ENCODE data around the gene BAIAP2L2. TPM values are rescaled to one million over a fixed set of nuclear protein-coding genes. Genes with fewer than 3 reads are reported as not detected.

BAIAP2L2 gene
- total and polyA plus RNA-seq, 2 experiments from 2014 or later = 3.9 to 5.6 TPM

DNA sequence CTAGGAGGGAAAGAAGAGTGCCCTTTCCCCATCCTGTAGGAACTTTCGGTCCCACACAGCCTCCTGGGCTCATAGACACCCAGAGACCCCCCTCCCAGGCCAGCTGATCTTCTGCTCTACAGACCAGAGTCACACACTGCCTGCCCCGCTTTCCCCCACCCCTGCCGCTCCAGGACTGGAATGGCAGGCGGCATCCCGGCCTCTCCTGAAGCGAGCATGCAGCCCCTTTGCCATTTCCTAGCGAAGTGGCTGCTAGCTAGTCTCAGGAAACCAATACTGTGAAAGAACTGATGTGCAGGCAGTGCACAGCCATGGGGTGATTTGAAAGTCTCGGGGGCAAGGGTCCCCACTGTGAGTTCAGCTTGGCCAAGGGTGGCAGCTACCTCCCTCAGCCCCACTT, 44.9 kb downstream of the BAIAP2L2 start (continued):
- TF ChIP-seq JUNB (IDR thresholded peaks at IDR 0.05; ENCODE audit: unreplicated experiment) (no peak), POLR2AphosphoS5 (IDR thresholded peaks at IDR 0.05; ENCODE audit: low read depth) (no peak), ZNF331 (CRISPR knock-in tag; IDR thresholded peaks at IDR 0.05; ENCODE audit: low read depth) (no peak), CREB1 (CRISPR knock-in tag; IDR thresholded peaks at IDR 0.05; ENCODE audit: low read depth) (no peak), EZH2phosphoT487 (IDR thresholded peaks at IDR 0.05; ENCODE audit: unreplicated experiment) (no peak), EZH2 (IDR thresholded peaks at IDR 0.05; ENCODE audit: low read depth, unreplicated experiment) (no peak)
- TF ChIP-seq, protein P1, sequence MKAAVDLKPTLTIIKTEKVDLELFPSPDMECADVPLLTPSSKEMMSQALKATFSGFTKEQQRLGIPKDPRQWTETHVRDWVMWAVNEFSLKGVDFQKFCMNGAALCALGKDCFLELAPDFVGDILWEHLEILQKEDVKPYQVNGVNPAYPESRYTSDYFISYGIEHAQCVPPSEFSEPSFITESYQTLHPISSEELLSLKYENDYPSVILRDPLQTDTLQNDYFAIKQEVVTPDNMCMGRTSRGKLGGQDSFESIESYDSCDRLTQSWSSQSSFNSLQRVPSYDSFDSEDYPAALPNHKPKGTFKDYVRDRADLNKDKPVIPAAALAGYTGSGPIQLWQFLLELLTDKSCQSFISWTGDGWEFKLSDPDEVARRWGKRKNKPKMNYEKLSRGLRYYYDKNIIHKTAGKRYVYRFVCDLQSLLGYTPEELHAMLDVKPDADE (IDR thresholded peaks at IDR 0.05) = no peak

DNA sequence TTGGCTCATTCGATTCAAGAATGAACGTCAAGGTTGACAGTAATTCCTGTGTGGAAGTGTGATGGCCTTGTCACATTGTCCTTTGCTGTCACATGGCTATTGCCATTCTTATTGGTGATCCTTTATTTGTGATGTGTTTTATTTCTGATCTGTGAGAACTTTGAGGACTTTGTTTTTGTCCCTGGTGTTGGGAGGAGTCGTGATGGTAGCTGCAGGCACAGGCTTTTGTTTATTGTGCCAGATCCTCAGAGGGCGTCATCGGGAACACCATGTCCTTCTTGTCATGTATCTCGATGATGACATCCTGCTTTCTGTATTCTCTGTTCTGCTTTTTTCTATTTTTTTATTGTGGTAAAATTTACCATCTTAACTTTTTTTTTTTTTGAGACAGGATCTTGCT, 47.7 kb downstream of the BAIAP2L2 start:
- Histone ChIP-seq H3K4me1 (ENCODE audit: insufficient read depth) (peaks cover 6% of the 10 kb centered on the region; the same call in 1 of the 2 replicates), H4K20me1 (replicated peaks; ENCODE audit: insufficient read depth) (peaks cover 11% of the 10 kb centered on the region), H3K27me3 (ENCODE audit: insufficient read depth) (no peaks in the 10 kb centered on the region), H3K36me3 (ENCODE audit: insufficient read depth) (no peaks in the 10 kb centered on the region; the same call in 1 of the 2 replicates), H3K9me2 (ENCODE audit: insufficient read depth) (no peaks in the 10 kb centered on the region), H3K4me2 (no peak overlapping the region), H3K27ac (ENCODE audit: low read depth) (no peak overlapping the region), H2AFZ (no peak overlapping the region), H3K4me3 (no peak overlapping the region), H3F3A (replicated peaks; ENCODE audit: low read depth) (no peaks in the 10 kb centered on the region; the same call in 1 of the 2 replicates), H3K79me2 (replicated peaks; ENCODE audit: insufficient read depth) (peaks cover 6% of the 10 kb centered on the region; the same call in 1 of the 2 replicates)
- H3K9me3 Mint-ChIP-seq = no peaks in the 10 kb centered on the region
- H3K27ac Mint-ChIP-seq = no peak overlapping the region
- no peak for TF ChIP-seq JUNB (IDR thresholded peaks at IDR 0.05; ENCODE audit: unreplicated experiment)
- TF ChIP-seq EZH2 (IDR thresholded peaks at IDR 0.05; ENCODE audit: low read depth, unreplicated experiment) = no peak
- no peak for TF ChIP-seq NANOG (IDR thresholded peaks at IDR 0.05; ENCODE audit: borderline replicate concordance)
- DNase-seq (ENCODE audit: low spot score) = no peak
- H3K4me1 Mint-ChIP-seq = peaks cover 6% of the 10 kb centered on the region
- no peak overlapping the region for H3K4me3 Mint-ChIP-seq
- peaks cover 2% of the 10 kb centered on the region for H3K27me3 Mint-ChIP-seq (ENCODE audit: insufficient read depth, low read depth, poor library complexity)
- H3K36me3 Mint-ChIP-seq (ENCODE audit: low read depth) = peaks cover 48% of the 10 kb centered on the region
- no peak for ATAC-seq

DNA sequence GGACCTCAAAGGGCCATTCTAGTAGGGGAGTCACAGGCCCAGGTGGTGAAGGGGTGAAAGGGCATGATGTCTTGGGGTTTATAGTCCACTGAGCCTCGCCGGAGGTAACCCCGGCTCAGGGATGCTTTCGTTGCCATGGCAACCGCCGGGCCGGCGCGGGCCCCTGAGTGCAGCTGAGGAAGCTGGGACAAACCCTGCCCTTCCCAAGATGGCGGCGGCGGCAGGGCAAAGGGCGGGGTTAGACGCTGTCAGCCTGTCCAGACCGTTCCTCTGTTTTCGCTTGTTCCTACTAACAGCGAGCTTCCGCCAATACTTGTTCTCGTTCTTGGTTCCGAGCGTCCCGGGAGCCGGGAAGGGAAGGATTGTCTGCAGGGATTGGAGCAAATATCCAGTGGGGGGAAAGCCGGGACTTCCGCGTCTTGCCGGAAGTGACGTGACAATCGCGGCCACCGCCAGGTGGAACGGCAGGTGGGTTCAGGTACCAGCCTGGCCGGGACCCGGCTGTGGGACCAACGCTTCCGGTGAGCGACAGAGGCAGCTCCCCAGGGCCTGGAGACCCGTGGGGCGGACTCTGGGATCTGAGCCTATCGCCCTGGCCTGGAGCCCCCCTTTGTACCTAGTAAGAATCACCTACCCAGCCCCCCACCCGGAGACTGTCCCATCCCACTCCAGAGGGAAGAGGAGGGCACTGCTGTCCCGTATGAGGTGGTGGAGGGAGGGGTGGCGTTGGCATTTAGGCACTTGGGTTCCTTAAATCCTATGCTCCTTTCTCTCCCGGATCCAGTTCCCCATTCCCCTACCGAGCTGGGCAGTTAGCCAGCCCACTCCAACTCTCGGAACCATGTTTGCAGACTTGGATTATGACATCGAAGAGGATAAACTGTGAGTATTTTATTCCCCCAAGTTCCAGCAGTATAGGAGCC, 53.3 kb downstream of the BAIAP2L2 start, which contains the start of gene PICK1:
PICK1 (plus strand) TSS at position 436 of the 923 bp plus-strand sequence; CDS start at position 842, 406 bp downstream.
- Mint-ChIP-seq H3K4me1 (peaks cover 10% of the 10 kb centered on the region), H3K27ac (peak within 1 kb of the TSS; percentile 99), H3K36me3 (ENCODE audit: low read depth) (peaks cover 17% of the 10 kb centered on the region), H3K27me3 (ENCODE audit: insufficient read depth, low read depth, poor library complexity) (peaks cover 14% of the 10 kb centered on the region), H3K9me3 (no peaks in the 10 kb centered on the region), H3K4me3 (peak within 1 kb of the TSS; percentile 90)
- H2AFZ ChIP-seq = peak within 1 kb of the TSS; percentile 93
- peak; percentile 87 for ATAC-seq
- peak within 1 kb of the TSS; percentile 87 for H3K4me3 ChIP-seq
- H3K4me1 ChIP-seq (ENCODE audit: insufficient read depth) = peaks cover 12% of the 10 kb centered on the region; the same call in 1 of the 2 replicates
- H3K36me3 ChIP-seq (ENCODE audit: insufficient read depth) = no peaks in the 10 kb centered on the region
- H3K27ac ChIP-seq (ENCODE audit: low read depth) = peak within 1 kb of the TSS; percentile 98
- peak within 1 kb of the TSS; percentile 93 for H3K4me2 ChIP-seq
- no peaks in the 10 kb centered on the region for H3K9me2 ChIP-seq (ENCODE audit: insufficient read depth)
- H3K27me3 ChIP-seq (ENCODE audit: insufficient read depth) = no peaks in the 10 kb centered on the region
- DNase-seq (ENCODE audit: low spot score) = peak; percentile 96
- no peaks in the 10 kb centered on the region; the same call in 1 of the 2 replicates for H3F3A ChIP-seq (replicated peaks; ENCODE audit: low read depth)
- H3K79me2 ChIP-seq (replicated peaks; ENCODE audit: insufficient read depth) = peaks cover 9% of the 10 kb centered on the region; the same call in 1 of the 2 replicates
- H4K20me1 ChIP-seq (replicated peaks; ENCODE audit: insufficient read depth) = no peaks in the 10 kb centered on the region
- no peak for TF ChIP-seq ZNF331 (CRISPR knock-in tag; IDR thresholded peaks at IDR 0.05; ENCODE audit: low read depth)
- TF ChIP-seq, protein P2, sequence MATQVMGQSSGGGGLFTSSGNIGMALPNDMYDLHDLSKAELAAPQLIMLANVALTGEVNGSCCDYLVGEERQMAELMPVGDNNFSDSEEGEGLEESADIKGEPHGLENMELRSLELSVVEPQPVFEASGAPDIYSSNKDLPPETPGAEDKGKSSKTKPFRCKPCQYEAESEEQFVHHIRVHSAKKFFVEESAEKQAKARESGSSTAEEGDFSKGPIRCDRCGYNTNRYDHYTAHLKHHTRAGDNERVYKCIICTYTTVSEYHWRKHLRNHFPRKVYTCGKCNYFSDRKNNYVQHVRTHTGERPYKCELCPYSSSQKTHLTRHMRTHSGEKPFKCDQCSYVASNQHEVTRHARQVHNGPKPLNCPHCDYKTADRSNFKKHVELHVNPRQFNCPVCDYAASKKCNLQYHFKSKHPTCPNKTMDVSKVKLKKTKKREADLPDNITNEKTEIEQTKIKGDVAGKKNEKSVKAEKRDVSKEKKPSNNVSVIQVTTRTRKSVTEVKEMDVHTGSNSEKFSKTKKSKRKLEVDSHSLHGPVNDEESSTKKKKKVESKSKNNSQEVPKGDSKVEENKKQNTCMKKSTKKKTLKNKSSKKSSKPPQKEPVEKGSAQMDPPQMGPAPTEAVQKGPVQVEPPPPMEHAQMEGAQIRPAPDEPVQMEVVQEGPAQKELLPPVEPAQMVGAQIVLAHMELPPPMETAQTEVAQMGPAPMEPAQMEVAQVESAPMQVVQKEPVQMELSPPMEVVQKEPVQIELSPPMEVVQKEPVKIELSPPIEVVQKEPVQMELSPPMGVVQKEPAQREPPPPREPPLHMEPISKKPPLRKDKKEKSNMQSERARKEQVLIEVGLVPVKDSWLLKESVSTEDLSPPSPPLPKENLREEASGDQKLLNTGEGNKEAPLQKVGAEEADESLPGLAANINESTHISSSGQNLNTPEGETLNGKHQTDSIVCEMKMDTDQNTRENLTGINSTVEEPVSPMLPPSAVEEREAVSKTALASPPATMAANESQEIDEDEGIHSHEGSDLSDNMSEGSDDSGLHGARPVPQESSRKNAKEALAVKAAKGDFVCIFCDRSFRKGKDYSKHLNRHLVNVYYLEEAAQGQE (IDR thresholded peaks at IDR 0.05; ENCODE audit: unreplicated experiment) = no peak
- TF ChIP-seq POLR2AphosphoS5 (IDR thresholded peaks at IDR 0.05; ENCODE audit: low read depth) = peak; percentile 78
- TF ChIP-seq CREB1 (CRISPR knock-in tag; IDR thresholded peaks at IDR 0.05; ENCODE audit: low read depth) = peak; percentile 95
- no peak for TF ChIP-seq EZH2 (IDR thresholded peaks at IDR 0.05; ENCODE audit: low read depth, unreplicated experiment)
- TF ChIP-seq, protein P1 (IDR thresholded peaks at IDR 0.05) = peak; percentile 62; the same call in 1 of the 2 replicates
- TF ChIP-seq NANOG (IDR thresholded peaks at IDR 0.05; ENCODE audit: borderline replicate concordance) = no peak
- TF ChIP-seq, protein P3, sequence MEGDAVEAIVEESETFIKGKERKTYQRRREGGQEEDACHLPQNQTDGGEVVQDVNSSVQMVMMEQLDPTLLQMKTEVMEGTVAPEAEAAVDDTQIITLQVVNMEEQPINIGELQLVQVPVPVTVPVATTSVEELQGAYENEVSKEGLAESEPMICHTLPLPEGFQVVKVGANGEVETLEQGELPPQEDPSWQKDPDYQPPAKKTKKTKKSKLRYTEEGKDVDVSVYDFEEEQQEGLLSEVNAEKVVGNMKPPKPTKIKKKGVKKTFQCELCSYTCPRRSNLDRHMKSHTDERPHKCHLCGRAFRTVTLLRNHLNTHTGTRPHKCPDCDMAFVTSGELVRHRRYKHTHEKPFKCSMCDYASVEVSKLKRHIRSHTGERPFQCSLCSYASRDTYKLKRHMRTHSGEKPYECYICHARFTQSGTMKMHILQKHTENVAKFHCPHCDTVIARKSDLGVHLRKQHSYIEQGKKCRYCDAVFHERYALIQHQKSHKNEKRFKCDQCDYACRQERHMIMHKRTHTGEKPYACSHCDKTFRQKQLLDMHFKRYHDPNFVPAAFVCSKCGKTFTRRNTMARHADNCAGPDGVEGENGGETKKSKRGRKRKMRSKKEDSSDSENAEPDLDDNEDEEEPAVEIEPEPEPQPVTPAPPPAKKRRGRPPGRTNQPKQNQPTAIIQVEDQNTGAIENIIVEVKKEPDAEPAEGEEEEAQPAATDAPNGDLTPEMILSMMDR (conservative IDR thresholded peaks at IDR 0.05; ENCODE audit: low read depth in 2 of 2) = no peak
- no peak for TF ChIP-seq STAT1 (IDR thresholded peaks at IDR 0.05; ENCODE audit: unreplicated experiment)
- no peak for TF ChIP-seq EZH2phosphoT487 (IDR thresholded peaks at IDR 0.05; ENCODE audit: unreplicated experiment)
- TF ChIP-seq ZNF114 (CRISPR knock-in tag; IDR thresholded peaks at IDR 0.05) = no peak
